Neural crest cell (in vitro differentiated cells): ENCODE measurements around the gene HSD11B1L. TPM values are rescaled to one million over a fixed set of nuclear protein-coding genes. Genes with fewer than 3 reads are reported as not detected.

Experiments used
- DNase-seq: peaks from one replicate; pipeline ENCODE4 v3.0.0; 2021; ENCODE audit warnings: low read depth, mixed read lengths, low spot score
- H3K27ac Mint-ChIP-seq: one replicate; pipeline ENCODE4 v1.8.0; 2021; ENCODE audit warnings: mild to moderate bottlenecking, mixed read lengths; ENCODE audit not compliant: unreplicated experiment
- H3K27me3 Mint-ChIP-seq: 2 replicates; pipeline ENCODE4 v1.8.0; 2021; ENCODE audit warnings: low read depth, mild to moderate bottlenecking, mixed read lengths
- H3K36me3 Mint-ChIP-seq: 2 replicates; pipeline ENCODE4 v1.8.0; 2021; ENCODE audit warnings: low read depth, mild to moderate bottlenecking, mixed read lengths
- H3K4me1 Mint-ChIP-seq: 2 replicates; pipeline ENCODE4 v1.8.0; 2021; ENCODE audit warnings: mixed read lengths
- H3K4me3 Mint-ChIP-seq: one replicate; pipeline ENCODE4 v1.8.0; 2021; ENCODE audit warnings: mild to moderate bottlenecking, mixed read lengths
- H3K9me3 Mint-ChIP-seq: 2 replicates; pipeline ENCODE4 v1.8.0; 2021; ENCODE audit warnings: mixed read lengths
- long read RNA-seq: library from polyadenylated mRNA; unstranded; transcript quantifications from one replicate; pipeline ENCODE4 v2.0.0, GENCODE V29; 2020
- total RNA-seq: library from RNA; stranded (reverse); gene quantifications from 2 replicates; pipeline ENCODE4 v1.2.1, GENCODE V29; 2021
- TF ChIP-seq, protein P1 (sequence below): fragments of 200-600 bp; sonication (generic); conservative IDR thresholded peaks from 2 replicates; pipeline ENCODE4 v1.5.0; 2021; ENCODE audit warnings: antibody characterized with exemption, mild to moderate bottlenecking

The HSD11B1L gene, protein sequence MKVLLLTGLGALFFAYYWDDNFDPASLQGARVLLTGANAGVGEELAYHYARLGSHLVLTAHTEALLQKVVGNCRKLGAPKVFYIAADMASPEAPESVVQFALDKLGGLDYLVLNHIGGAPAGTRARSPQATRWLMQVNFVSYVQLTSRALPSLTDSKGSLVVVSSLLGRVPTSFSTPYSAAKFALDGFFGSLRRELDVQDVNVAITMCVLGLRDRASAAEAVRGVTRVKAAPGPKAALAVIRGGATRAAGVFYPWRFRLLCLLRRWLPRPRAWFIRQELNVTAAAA
- total RNA-seq: 16.0 and 21.7 TPM in 2 replicates
- long read RNA-seq, partial matches to known transcripts: 0 of 2 reads
- long read RNA-seq, other reads (novel, unspliced or antisense): 1 of 2 reads

DNA sequence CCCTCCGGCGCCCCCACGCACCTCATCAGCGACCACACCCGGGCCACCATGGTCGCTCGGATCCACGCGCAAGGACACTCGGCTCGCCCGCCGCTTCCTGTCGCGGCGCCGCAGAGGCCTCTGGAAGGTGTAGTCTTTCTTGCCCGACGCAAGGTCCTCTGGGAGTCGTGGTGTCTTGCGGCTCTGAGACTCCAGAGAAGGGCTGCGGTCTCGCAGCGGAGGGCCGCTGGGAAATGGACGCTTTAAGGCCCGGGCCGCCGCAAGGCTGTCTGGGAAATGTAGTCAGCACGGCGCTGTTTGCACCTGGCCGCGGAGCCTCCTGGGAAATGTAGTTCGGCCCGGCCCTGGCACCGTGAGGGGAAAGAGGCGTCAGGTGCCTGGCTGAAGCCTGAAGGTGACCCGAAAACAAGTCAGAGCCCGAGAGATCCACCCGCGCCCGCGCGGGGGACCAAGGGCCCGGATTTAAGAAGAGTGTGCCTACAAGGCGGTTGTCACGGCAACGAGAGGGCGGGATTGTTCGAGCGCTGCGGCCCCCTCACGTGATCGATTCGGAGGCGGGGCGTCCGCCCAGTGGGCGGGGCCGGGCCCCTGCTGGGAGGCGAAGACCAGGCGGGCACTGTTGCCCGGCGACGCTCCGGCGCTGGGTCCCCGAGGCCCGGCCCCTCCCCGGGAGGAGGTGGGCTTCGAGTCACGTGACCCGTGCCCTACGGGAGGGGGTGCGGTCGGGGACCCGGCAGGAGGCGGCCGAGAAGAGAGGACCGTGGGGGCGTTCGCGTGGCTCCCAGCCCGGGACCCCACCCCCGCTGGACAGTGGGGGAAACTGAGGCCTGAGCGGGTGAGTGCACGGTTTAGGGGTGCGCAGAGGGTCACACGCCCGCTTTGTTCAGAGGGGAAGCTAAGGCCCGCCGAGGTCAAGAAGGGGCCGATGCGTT, at the start of gene HSD11B1L, which contains the start of gene MICOS13:
TSS of gene HSD11B1L (plus strand) at position 591 of the 932 bp plus-strand sequence. CDS start 3,806 bp downstream, outside the sequence.
TSS of gene MICOS13 (minus strand) at position 80 of the 932 bp plus-strand sequence. CDS start at position 50, 30 bp downstream.
- peaks cover 37% of the 10 kb centered on the region for H3K4me1 Mint-ChIP-seq
- TF ChIP-seq, protein P1, sequence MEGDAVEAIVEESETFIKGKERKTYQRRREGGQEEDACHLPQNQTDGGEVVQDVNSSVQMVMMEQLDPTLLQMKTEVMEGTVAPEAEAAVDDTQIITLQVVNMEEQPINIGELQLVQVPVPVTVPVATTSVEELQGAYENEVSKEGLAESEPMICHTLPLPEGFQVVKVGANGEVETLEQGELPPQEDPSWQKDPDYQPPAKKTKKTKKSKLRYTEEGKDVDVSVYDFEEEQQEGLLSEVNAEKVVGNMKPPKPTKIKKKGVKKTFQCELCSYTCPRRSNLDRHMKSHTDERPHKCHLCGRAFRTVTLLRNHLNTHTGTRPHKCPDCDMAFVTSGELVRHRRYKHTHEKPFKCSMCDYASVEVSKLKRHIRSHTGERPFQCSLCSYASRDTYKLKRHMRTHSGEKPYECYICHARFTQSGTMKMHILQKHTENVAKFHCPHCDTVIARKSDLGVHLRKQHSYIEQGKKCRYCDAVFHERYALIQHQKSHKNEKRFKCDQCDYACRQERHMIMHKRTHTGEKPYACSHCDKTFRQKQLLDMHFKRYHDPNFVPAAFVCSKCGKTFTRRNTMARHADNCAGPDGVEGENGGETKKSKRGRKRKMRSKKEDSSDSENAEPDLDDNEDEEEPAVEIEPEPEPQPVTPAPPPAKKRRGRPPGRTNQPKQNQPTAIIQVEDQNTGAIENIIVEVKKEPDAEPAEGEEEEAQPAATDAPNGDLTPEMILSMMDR: no peak
- DNase-seq: peak; percentile 98
- H3K27ac Mint-ChIP-seq: peak within 1 kb of the TSS; percentile 99
- H3K4me3 Mint-ChIP-seq: peak within 1 kb of the TSS; percentile 99
- peaks cover 6% of the 10 kb centered on the region for H3K27me3 Mint-ChIP-seq
- H3K36me3 Mint-ChIP-seq: peaks cover 4% of the 10 kb centered on the region
- H3K9me3 Mint-ChIP-seq: peaks cover 3% of the 10 kb centered on the region

DNA sequence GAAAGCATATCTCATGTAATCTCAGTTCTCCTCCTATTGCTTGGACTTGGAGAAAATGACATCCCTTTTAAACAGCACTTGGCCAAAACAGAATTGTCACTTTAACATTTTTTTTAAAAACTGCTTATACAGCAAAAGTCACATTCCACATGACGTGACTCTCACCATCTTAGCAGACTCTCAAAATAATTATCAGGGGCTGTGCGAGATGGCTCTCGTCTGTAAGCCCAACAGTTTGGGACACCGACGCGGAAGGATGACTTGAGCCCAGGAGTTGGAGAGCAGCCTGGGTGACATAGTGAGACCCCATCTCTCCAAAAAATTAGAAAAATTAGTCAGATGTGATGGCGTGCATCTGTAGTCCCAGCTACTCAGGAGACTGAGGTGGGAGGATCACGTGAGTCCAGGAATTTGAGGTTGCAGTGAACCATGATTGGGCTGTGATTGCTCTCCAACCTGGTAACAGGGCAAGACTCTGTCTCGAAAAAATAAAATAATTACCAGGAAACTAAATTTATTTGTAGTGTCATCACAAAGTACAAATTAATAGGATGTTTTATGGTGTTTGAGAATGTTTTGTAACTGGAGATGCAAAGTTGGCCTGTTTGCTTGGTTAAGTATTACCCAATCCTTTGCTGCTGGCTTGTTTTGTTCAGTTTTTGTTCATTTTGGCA, 49.1 kb upstream of the HSD11B1L start:
- DNase-seq: no peak
- Mint-ChIP-seq H3K4me3 (no peak overlapping the region), H3K27me3 (no peaks in the 10 kb centered on the region), H3K36me3 (peaks cover 7% of the 10 kb centered on the region), H3K9me3 (no peaks in the 10 kb centered on the region), H3K27ac (no peak overlapping the region), H3K4me1 (peaks cover 11% of the 10 kb centered on the region)
- TF ChIP-seq, protein P1: no peak

DNA sequence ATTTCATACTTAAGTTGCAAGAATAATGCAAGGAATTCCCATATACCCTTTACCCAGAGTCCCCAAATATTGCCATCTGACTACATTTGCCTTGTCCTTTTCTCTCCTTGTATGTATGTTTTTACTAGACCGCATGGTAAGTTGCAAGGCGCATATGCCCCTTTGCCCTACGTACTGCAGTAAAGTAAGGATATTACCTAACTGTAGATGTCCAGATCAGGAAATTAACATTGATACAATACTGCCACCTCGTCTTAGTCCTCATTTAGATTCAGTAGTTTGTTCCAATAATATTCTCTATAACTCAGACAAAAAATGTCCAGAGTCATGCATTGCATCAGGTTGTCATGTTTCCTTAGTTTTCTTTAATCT, 48.6 kb upstream of the HSD11B1L start:
- H3K4me3 Mint-ChIP-seq: no peak overlapping the region
- peaks cover 11% of the 10 kb centered on the region for H3K4me1 Mint-ChIP-seq
- no peaks in the 10 kb centered on the region for H3K27me3 Mint-ChIP-seq
- H3K36me3 Mint-ChIP-seq: peaks cover 7% of the 10 kb centered on the region
- no peaks in the 10 kb centered on the region for H3K9me3 Mint-ChIP-seq
- H3K27ac Mint-ChIP-seq: no peak overlapping the region
- TF ChIP-seq, protein P1: no peak
- DNase-seq: no peak

DNA sequence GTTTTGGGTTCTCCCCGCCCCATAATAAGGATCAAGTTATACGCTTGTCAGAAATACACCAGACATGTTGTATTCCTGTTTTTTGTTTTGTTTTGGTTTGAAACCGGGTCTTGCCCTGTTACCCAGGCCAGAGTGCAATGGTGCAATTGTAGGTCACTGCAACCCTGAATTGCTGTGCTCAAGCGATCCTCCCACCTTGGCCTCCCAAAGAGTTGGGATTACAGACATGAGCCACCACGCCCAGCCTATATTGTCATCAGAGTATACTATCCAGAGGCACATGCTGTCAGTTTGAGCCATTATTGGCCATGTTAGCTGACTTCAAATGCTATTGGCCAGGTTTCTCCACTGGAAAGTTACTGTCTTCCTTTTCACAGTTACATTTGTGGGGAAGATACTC, 48.2 kb upstream of the HSD11B1L start:
- H3K36me3 Mint-ChIP-seq: peaks cover 4% of the 10 kb centered on the region
- DNase-seq: no peak
- TF ChIP-seq, protein P1: no peak
- H3K27me3 Mint-ChIP-seq: no peaks in the 10 kb centered on the region
- no peaks in the 10 kb centered on the region for H3K9me3 Mint-ChIP-seq
- no peak overlapping the region for H3K27ac Mint-ChIP-seq
- peaks cover 7% of the 10 kb centered on the region for H3K4me1 Mint-ChIP-seq
- no peak overlapping the region for H3K4me3 Mint-ChIP-seq

DNA sequence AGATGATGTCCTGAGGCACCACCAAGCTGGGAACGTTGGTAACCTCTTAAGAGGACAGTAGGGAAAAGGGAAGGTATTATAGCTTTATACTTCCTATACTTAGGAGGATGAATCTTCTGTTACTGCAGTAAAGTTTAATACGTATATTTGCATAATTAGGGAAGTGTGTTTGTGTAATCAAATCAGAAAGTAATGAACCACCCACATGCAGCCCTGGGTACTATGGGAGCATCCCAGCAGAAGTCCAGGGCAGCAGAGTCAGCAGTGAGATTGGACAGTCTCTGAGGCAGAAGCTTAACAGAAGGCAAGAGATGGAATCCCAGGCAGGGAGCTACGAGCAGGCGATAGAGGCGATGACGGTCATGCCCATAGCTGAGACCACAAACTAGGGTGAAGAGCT, 45.4 kb upstream of the HSD11B1L start:
- Mint-ChIP-seq H3K27me3 (no peaks in the 10 kb centered on the region), H3K36me3 (no peaks in the 10 kb centered on the region), H3K9me3 (no peaks in the 10 kb centered on the region), H3K27ac (no peak overlapping the region), H3K4me3 (no peak overlapping the region), H3K4me1 (peaks cover 4% of the 10 kb centered on the region)
- DNase-seq: no peak
- TF ChIP-seq, protein P1: no peak
